Mononuclear cell (primary cell): ENCODE measurements around the gene TUBA3D. TPM values are rescaled to one million over a fixed set of nuclear protein-coding genes. Genes with fewer than 3 reads are reported as not detected.
"Not testable (repeated sequence)": the region's sequence is repeated elsewhere in the genome, so short reads cannot be mapped to it uniquely, and the experiment has no call there.

Experiments
- H3K27me3 ChIP-seq: 2 replicates; pipeline ENCODE4 v1.6.0; 2011; ENCODE audit warnings: low read length, control low read depth; ENCODE audit not compliant: insufficient read depth
- H3K4me1 ChIP-seq: 2 replicates; pipeline ENCODE4 v1.5.1; 2011; ENCODE audit warnings: mild to moderate bottlenecking, low read length, control low read depth; ENCODE audit not compliant: insufficient read depth
- H3K4me3 ChIP-seq: 2 replicates; pipeline ENCODE4 v1.5.1; 2011; ENCODE audit warnings: mild to moderate bottlenecking, low read length, moderate library complexity
- H3K9me3 ChIP-seq: 2 replicates; pipeline ENCODE4 v1.5.1; 2011; ENCODE audit warnings: low read depth, mild to moderate bottlenecking, control low read depth, low read length
- total RNA-seq: library from RNA; depleted of rRNA; stranded (reverse); fragments of >200 nt; gene quantifications from one replicate; pipeline ENCODE4 v1.2.3, GENCODE V29; 2012

TUBA3D gene
- total RNA-seq, 1 donor: not detected

- H3K4me1 ChIP-seq: peaks cover 32% of the 10 kb centered on the region
- peak overlapping the region; percentile 88 for H3K4me3 ChIP-seq
- H3K27me3 ChIP-seq: no peaks in the 10 kb centered on the region
- no peaks in the 10 kb centered on the region for H3K9me3 ChIP-seq
Measured at GRCh38 chr2:131493199-131493968, 17.5 kb downstream of the TUBA3D start.

GRCh38 chr2:131495506-131495905, 19.6 kb downstream of the TUBA3D start:
- not testable (repeated sequence) for H3K9me3 ChIP-seq, H3K4me3 ChIP-seq, H3K27me3 ChIP-seq
- peaks cover 32% of the 10 kb centered on the region for H3K4me1 ChIP-seq

- not testable (repeated sequence) for H3K27me3 ChIP-seq, H3K4me3 ChIP-seq, H3K9me3 ChIP-seq
- H3K4me1 ChIP-seq: peaks cover 22% of the 10 kb centered on the region
Measured at GRCh38 chr2:131498321-131498973, 22.5 kb downstream of the TUBA3D start.

- not testable (repeated sequence) for H3K9me3 ChIP-seq, H3K4me1 ChIP-seq, H3K27me3 ChIP-seq, H3K4me3 ChIP-seq
Measured at GRCh38 chr2:131503587-131503986, 27.7 kb downstream of the TUBA3D start.

- H3K4me1 ChIP-seq, H3K9me3 ChIP-seq, H3K27me3 ChIP-seq, H3K4me3 ChIP-seq: not testable (repeated sequence)
Measured at GRCh38 chr2:131504082-131504750, 28.3 kb downstream of the TUBA3D start.

GRCh38 chr2:131509615-131510014, 33.7 kb downstream of the TUBA3D start:
- peaks cover 7% of the 10 kb centered on the region for H3K4me1 ChIP-seq
- no peaks in the 10 kb centered on the region for H3K9me3 ChIP-seq
- H3K27me3 ChIP-seq: no peaks in the 10 kb centered on the region
- H3K4me3 ChIP-seq: no peak overlapping the region

GRCh38 chr2:131511291-131511968, 35.5 kb downstream of the TUBA3D start:
- not testable (repeated sequence) for H3K4me3 ChIP-seq, H3K27me3 ChIP-seq, H3K9me3 ChIP-seq, H3K4me1 ChIP-seq

- H3K4me3 ChIP-seq, H3K4me1 ChIP-seq, H3K27me3 ChIP-seq, H3K9me3 ChIP-seq: not testable (repeated sequence)
Measured at GRCh38 chr2:131511969-131512870, 36.3 kb downstream of the TUBA3D start.

GRCh38 chr2:131514408-131515166, 38.7 kb downstream of the TUBA3D start:
- not testable (repeated sequence) for H3K4me3 ChIP-seq, H3K27me3 ChIP-seq, H3K9me3 ChIP-seq, H3K4me1 ChIP-seq

GRCh38 chr2:131515235-131515634, 39.3 kb downstream of the TUBA3D start:
- H3K27me3 ChIP-seq, H3K4me1 ChIP-seq, H3K9me3 ChIP-seq, H3K4me3 ChIP-seq: not testable (repeated sequence)

- Histone ChIP-seq H3K4me1 (peaks cover 7% of the 10 kb centered on the region), H3K4me3 (no peak overlapping the region), H3K9me3 (no peaks in the 10 kb centered on the region), H3K27me3 (no peaks in the 10 kb centered on the region)
Measured at GRCh38 chr2:131516011-131516410, 40.1 kb downstream of the TUBA3D start.

GRCh38 chr2:131516621-131517020, 40.7 kb downstream of the TUBA3D start:
- H3K9me3 ChIP-seq, H3K27me3 ChIP-seq, H3K4me3 ChIP-seq, H3K4me1 ChIP-seq: not testable (repeated sequence)

- H3K9me3 ChIP-seq: no peaks in the 10 kb centered on the region
- H3K27me3 ChIP-seq: no peaks in the 10 kb centered on the region
- H3K4me1 ChIP-seq: peaks cover 7% of the 10 kb centered on the region
- H3K4me3 ChIP-seq: no peak overlapping the region
Measured at GRCh38 chr2:131517106-131517831, 41.4 kb downstream of the TUBA3D start.
